T1000 (cell line): Measurements from ENCODE around the gene TCF12.

ENCODE experiments used
- DNase-seq: peaks from one replicate; lab custom pipeline; 2025; ENCODE audit warnings: mixed read lengths; lab: John Stamatoyannopoulos, UW

TCF12 gene

DNA sequence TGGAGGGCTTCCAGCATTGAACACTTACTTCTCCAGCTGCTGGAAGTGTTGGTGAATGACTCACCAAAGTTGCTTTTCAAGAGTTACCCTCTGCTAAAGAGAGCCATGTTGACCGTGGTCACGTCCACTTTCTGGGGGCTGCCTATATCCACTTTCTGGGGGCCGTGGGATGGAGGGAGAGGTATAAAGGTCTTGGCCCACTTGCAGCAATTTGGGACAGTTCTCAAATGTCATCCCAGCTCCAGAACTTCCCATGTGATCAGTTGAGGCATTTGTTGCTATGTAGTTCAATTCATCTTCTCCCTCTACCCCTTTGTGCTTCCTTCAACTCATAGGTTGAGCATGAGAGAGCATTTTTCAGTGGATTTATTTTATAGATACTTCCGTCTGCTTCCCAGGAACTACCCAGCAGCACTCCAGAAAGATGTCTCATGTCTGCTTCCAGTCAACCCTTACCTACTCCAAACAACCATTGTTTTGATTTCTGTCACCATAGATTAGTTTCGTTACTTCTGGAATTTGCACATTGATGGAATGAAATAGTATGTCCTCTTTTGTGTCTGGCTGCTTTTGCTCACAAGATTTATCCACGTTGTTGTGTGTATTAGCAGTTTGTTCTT, 130.6 kb downstream of the TCF12 start:
- DNase-seq = no peak

DNA sequence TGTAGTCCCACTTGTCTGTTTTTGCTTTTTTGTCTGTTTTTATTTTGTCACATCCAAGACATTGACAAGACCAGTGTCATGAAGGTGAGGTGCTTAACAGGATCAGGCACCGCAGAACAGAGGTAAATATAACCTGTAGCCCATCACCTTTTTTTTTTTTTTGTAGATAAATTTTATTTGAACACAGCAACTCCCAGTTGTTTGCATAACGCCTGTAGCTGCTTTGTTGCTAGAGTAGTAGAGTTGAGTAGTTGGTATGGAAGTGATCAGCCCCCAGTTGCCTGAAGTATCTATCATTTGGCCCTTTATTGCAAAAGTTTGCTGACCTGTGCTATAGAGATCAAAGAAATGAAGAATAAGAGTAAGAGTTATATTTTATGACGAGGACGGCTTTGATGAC, 135.0 kb downstream of the TCF12 start:
- no peak for DNase-seq

DNA sequence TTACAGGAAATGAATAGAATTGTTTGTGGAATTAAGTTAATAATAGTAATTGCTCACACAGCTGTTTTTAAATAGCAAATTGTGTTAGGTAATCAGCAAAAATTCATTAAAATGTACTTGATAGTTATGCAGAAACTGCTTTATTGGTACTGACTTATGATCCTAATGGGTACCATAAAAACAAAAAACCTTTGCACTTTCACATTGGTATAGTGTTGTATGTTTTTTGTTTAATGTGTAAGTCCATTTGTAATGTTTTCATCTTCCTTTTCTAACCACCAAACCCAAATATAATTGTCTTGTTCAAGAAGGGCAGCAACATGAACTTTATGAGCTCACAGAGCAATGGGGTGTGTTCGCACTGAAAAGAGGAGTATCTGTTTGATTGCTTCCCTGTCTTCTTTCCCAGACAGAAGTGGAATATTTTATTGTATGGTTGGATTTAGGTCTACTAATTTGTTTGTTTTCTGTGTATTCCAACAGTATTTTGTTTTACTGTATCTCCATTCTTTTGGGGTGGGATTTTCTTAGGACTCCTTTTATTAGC, 135.8 kb downstream of the TCF12 start:
- no peak for DNase-seq

DNA sequence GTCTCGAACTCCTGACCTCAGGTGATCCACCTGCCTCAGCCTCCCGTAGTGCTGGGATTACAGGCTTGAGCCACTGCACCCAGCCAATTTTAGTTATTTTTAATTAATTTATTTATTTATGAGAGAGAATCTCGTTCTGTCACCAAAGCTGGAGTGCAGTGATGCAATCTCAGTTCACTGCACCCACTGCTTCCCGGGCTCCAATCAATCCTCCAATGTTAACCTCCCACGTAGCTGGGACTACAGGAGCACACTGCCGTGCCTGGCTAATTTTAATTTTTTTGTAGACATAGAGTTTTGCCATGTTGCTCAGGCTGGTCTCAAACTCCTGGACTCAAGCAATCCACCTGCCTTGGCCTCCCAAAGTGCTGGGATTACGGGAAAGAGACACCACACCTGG, 137.9 kb downstream of the TCF12 start:
- DNase-seq = no peak

DNA sequence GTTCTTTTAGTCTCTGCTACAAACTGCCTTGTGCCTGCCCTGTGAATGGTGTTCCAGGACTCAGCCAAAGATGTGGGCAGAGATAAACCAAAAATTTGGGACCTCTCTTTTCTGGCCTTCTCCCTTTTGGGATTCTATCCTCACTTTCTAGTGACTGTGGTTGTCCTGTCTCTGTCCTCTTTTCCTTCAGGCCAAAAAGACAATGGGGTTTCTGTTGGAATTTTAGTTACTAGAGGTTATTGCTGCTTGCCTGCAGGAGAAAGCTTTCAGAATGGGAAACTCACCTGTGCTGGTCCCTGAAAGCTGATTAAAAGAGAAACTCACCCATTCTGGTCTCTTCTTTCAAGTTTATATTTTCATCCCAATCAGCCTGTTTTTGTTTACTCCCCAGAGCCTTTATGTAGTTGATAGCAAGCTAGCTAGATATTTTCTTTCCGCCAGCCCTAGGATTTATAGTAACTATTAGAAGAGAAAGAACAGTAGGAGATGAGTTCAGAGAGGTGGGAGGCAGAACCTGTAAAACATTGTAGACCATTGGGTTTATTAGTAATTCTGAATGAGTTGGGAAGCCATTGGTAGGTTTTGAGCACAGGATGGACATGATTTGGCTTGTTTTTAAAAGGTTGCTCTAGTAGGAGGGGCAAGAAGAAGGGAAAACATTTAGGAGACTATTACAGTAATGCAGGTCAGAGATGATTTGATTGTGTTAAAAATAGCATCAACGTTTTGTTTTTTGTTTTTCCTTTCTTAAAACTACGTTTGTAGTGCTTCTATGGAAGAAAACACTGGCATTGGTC, 138.9 kb downstream of the TCF12 start:
- DNase-seq = no peak

DNA sequence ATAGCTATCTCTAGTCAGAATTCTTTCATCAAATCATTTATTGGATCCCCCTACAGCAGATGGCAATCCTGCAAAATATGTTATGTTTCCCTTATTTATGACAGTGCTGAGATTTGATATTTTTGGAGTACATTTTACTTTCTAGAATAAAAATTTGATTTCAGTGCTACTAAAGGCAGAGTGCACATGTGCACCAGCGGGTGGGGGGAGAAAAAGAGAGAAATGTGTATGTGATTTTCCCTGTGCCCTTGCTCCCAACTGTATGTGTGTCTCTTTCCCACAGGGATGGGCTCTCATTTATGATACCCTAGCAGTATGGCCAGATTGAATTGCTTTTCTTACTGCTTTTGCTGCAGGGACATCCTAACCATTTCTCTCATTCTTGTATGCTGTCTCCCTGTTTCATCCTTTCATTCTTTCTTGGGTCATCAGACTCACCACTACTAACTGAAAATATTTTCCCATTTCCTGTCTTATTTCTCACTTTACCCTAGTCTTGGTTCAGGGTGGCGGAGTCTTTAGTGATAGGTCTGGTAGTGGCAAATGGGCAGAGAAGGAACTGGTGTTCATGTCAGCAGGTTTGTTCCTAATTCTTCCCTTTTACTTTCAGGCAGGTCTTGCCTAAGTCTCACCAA, 140.7 kb downstream of the TCF12 start:
- DNase-seq = no peak

DNA sequence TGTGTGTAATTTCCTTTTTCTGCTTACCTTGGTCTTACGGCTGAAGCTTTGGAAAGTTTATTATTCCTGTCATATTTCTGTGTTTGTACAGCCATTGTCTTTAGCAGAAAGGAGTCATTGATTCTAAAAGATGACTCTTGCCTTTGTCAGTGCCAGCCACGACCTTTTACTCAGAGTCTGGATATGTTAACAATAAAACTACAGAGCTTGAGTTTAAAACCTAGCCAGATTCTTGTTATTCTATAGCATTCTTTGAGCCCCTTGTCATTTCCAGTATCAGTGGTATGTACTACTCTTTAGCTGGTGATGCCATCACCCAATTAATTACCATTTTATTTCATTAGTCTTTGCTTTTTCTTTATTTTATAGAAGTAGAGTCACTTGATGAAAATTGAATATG, 142.4 kb downstream of the TCF12 start:
- DNase-seq = peak; percentile 1

DNA sequence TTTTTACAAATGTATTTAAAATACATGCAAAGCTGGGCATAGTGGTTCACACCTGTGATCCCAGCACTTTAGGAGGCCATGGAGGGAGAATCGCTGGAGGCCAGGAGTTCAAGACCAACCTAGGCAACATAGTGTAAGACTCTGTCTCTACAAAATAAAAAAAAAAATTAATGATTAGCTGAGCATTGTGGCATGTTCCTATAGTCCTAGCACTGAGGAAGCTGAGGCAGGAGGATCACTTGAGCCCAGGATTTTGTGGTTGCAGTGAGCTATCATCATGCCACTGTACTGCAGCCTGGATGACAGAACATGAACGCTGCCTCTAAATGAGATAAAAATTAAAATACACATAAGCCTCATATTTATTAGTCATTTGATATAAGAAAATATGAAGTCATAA, 142.8 kb downstream of the TCF12 start:
- DNase-seq = no peak

DNA sequence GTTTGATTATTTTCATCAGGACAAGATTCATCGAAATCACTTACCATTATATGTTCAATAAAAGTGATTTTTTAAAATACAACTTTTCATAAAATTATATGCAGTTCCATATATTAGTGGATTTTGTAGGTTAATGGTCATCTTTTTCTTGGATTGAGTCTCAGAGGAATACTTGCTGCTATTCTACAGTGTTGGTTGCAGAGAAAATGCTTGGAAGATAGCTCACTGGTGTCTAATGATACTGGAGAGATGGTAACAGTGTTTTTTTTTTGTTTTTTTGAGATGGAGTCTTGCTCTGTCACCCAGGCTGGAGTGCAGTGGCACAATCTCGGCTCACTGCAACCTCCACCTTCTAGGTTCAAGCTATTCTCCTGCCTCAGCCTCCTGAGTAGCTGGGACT, 143.3 kb downstream of the TCF12 start:
- DNase-seq = no peak

DNA sequence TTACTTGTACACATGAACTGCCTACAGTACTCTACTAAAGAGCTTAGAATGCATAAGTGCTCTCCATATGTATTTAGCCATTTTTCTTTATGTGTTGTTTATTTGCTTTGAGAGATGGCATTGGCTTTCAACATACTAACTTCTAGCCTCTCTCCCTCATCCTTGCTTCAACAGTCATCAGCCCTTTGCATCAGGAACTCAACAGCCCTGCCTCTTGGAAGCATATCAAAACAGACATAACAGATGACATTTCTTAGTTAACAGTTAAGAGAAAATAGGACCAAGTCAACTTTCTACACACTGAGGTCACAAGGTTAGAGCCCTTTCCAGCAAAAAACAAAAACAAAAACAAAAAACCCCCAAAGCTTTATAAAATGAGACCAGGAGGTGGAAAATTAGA, 145.6 kb downstream of the TCF12 start:
- DNase-seq = no peak

DNA sequence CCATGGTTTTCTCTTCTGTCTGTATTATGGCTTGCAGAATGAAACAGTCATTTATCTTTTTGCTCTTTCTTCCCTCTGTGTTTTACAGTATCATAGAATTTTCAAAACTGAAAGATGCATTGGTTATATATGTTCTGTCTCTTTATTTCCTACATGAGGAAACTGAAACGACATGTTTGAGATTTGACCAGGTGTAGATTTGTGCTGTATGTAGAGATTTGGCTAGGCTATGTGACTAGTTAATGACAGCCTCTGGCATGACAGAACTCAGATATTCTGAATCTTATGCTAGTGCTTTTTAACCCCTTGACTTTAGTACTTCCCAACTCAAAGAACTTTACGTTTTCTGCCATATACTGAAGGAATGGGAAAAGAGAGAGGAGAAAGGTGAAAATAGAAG, 151.0 kb downstream of the TCF12 start:
- no peak for DNase-seq

DNA sequence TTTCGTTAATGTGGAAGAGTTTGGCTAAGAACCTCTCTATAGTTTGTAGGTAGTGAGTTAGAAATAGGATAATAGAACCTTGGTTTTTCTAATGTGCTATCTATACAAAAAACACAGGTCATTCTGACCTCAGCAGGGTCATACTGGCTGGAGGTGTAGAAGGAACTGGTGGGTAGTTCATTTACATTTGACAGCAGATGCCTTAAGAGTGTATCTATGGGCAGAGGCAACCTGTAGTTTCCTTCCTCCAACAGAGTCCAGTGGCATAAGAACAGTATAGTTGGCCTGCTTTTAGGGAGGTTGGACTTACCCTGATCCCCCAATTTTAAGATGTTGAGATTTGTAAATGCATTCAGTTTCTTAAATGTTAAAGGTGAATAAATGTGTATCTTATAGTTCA, 152.2 kb downstream of the TCF12 start:
- DNase-seq = no peak

DNA sequence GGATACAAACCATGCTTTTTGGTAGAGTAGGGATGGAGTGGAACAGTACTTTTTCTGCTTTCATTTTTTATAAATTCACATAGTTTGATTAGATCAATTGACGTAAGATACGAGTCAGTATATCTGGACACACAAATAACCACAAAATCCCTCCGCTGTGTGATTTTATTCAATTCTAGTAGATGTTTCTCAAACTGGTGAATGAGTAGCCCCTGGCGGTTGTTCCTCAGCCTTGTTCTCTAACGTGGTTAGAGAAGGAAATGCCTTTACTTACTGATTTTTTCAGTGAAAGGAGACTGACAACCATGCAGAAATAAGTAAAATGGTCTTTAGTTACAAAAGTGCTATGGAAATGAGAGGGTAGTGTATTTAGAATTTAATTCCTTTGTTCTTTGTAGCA, 161.0 kb downstream of the TCF12 start:
- DNase-seq = no peak

DNA sequence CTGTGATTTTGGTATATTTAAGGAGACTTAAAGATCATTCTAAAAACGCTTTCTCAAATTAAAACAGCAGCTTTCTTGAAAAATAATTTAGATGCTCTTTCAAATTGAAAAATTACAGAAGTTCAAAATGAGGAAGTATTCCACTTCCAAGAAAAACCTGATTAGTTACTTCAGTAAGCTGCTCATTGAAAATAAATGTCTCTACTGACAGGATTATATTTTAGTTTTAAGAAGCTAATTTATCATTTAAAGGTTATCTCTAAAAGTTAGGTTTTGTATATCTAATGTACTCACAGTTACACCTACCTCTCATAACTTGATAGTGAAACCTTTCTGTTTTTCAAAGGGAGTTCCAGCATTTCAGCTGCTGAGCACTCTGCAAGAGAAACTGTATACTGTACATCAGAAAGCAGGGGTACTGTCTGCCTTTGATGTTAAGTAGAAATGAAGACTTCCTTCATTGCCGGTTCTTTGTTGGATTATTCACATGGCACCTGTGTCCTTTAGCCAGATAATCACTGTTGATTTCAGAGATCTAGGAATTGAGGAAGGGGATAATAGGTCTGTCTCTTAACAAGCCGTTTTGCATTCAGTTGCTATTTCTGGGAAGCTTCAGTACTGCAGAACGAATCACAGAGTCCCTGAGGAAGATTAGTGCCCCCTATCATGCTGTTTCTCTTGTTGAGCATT, 161.6 kb downstream of the TCF12 start:
- no peak for DNase-seq

DNA sequence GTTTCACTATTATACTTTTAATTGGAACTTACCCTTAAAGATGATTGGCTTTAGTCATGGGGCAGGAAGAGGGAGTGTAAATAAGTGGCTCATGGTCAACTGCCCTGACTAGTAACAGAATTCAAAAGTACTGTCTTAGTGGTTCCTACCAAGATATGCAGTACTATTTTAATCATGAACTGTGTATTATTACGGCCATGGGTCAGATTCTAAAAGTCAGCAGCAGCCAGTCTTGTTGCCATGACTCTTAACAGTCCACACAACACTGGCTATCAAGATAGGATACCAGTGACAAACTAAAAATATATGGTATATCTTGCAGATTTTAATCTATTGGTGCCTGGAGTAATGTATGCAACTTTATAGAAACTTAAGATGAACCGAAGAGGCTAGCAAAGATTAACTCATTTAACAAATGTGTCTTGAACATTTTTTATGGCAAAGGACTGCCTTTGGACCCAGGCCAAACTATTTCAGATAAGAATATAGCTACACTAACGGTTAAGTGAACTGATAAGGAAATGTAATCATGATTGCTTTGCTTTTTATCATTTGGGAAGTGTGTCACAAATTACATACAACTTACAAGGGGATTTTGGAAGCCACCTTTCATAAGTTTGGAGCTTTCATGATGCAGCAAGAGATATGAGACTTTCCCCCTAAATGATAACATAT, 163.7 kb downstream of the TCF12 start:
- DNase-seq = no peak

DNA sequence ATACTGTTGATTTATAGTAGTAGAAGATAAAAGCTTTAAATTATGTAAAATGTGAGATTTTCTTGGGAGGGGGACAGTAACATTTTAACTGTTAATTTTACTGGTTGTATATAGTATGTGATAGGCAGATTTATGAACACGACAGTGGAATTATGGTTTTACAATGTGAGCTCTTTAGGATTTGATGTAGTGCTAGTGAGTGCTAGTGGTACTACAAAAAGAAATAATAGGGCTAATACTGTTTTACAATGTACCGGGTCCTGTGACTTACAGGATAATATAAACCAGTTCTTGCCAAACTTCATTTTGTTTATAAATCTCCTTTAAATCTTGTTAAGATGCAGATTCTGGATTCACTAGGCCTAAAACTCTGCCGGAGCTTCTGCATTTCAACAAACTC, 165.7 kb downstream of the TCF12 start:
- no peak for DNase-seq

DNA sequence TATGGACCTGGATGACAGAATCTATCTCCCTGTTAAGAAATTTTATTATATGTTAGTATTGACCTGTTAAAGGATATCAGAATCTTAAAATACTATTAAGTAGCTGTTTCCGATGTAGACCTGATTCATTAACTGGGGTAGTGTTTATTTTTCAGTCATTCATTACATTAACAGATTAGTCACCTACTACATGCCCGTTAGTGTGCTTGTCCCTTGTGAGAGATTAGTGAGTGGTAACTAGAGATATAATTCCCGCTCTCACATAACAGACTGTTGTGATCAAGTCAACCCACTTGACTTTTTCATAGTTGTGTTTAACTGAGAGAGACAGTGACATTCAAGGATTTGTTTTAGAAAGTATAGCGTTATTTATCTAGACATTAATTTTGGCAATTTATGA, 166.8 kb downstream of the TCF12 start:
- no peak for DNase-seq

DNA sequence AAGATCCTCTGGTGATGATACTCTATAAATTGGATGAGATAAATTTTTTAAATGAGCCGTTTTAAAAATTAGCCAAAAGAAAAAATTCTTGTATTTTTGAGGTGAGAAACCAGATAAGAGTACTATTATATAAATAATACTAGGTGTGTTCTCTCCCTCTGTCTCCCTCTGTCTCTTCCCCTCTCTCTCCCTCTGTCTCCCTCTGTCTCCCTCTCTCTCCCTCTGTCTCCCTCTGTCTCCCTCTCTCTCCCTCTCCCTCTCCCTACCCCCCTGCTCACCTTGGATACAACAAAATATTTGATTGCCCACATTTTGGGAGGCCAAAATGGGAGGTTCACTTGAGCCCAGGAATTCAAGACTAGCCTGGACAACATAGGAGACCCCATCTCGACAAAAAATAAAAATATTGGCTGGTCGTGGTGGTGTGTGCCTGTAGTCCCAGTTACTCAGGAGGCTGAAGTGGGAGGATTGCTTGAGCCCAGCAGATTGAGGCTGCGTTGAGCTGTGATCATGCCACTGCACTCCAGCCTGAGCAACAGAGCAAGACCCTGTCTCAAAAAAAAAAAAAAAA, 168.5 kb downstream of the TCF12 start:
- no peak for DNase-seq

DNA sequence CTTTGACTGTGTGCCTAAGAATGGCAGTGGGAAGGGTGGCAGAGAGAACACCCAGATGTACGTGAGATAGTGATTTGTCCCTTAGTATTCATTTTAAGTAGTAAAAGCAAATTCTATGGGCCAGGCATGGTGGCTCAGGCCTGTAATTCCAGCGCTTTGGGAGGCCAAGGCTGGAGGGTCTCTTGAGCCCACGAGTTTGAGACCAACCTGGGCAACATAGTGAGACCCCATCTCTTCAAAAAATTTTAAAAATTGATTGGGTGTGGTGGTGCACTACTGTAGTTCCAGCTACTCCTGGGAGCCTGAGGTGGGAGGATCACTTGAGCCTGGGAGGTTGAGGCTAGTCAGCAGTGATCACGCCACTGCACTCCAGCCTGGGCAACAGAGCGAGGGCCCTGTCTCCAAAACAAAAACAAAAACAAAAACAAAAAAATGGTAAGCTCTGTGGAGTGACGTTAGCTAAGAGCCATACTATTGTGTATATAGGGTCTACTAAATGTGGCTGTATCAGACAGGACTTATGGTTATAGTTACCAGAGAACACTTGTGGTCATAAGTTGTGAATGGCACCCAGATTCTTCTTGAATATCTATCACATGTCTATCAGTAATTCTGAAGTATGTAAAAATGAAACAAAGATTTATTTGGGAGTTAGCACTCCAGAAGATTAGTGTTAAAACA, 171.5 kb downstream of the TCF12 start:
- no peak for DNase-seq

DNA sequence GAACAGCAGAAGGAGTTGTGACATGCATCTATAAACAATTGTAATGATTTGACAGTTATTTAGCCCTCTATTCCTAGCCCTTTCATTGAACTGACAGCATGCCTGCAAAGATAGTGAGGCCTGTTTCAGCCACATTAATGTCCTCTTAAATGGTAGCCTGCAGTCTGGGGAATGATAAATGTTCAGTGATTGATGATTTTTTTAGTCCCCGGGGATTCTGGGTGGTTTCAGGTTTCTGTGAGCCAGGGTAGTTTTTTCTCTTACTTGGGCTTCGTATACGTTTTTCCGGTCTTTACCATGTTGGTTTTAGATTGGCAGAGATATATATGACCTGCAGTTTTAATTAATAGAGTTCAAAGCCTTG, 172.0 kb downstream of the TCF12 start:
- DNase-seq = no peak

DNA sequence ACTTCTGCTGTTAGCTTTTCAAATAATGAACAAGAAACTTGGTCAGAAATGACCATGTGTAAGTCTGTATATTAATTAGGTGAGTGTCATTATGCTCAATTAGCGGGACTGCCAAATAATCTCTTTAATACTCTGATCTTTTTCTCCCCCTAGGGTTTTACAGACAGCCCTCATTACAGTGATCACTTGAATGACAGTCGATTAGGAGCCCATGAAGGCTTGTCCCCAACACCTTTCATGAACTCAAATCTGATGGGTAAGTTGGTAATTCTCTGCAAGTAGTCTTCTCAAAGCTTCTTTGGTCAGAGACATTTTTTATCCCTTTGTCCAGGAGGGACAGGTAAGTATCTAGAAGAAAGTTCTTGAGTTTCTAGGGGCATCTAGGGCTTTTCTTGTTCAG, 173.2 kb downstream of the TCF12 start:
- no peak for DNase-seq
